Activated CD4-positive, alpha-beta T cell treated with anti-CD3 and anti-CD28 coated beads, Interleukin-2, amount 10 ng/mL, durations not matched to agents 7 days and 5 days (primary cell): ENCODE data around the gene RNF38. TPM values are rescaled to one million over a fixed set of nuclear protein-coding genes. Genes with fewer than 3 reads are reported as not detected.
A peak's percentile ranks its signal among the peaks of the same experiment; 100 is the strongest.
"Not testable (repeated sequence)": the region's sequence is repeated elsewhere in the genome, so short reads cannot be mapped to it uniquely, and the experiment has no call there.

Source experiments
- CTCF ChIA-PET: fragments of 350-600 bp; sonication (Branson Sonifier 250); formaldehyde crosslinking; loops from one replicate; lab custom pipeline; 2021; ENCODE audit warnings: antibody characterized with exemption; lab: Charles Lee
- POLR2A ChIA-PET: fragments of 350-600 bp; sonication (Branson Sonifier 250); formaldehyde crosslinking; loops from one replicate; lab custom pipeline; 2021; ENCODE audit warnings: antibody characterized with exemption; lab: Charles Lee
- DNase-seq: peaks from one replicate; pipeline ENCODE4 v3.0.0-alpha.2; 2020
- H3K27ac Mint-ChIP-seq: one replicate; pipeline ENCODE4 v1.8.0; 2021; ENCODE audit warnings: mild to moderate bottlenecking, moderate library complexity, mixed read lengths
- H3K27me3 Mint-ChIP-seq: one replicate; pipeline ENCODE4 v1.8.0; 2021; ENCODE audit warnings: mixed read lengths
- H3K36me3 Mint-ChIP-seq: one replicate; pipeline ENCODE4 v1.8.0; 2021; ENCODE audit warnings: low read depth, mixed read lengths
- H3K4me1 Mint-ChIP-seq: one replicate; pipeline ENCODE4 v1.8.0; 2021; ENCODE audit warnings: mixed read lengths
- H3K4me3 Mint-ChIP-seq: one replicate; pipeline ENCODE4 v1.8.0; 2021; ENCODE audit warnings: mild to moderate bottlenecking, moderate library complexity, mixed read lengths
- H3K9me3 Mint-ChIP-seq: one replicate; pipeline ENCODE4 v1.8.0; 2021; ENCODE audit warnings: mixed read lengths
- total RNA-seq, 2 experiments: library from RNA; stranded (reverse); gene quantifications; one replicate each; pipeline ENCODE4 v1.2.3, GENCODE V29; 2021

The RNF38 gene
- total RNA-seq, 2 experiments from 2014 or later, result 37.6 to 45.1 TPM

- ChIA-PET CTCF (interaction anchor here (0.7 to 1.1 kb wide), 2 partner anchors 16 to 373 kb away, joined by 3 read pairs; no protein-coding TSS in a partner anchor), POLR2A (no interaction called here)
- H3K27me3 Mint-ChIP-seq, result no peaks in the 10 kb centered on the region
- no peaks in the 10 kb centered on the region for H3K36me3 Mint-ChIP-seq
- peaks cover 1% of the 10 kb centered on the region for H3K4me1 Mint-ChIP-seq
- H3K9me3 Mint-ChIP-seq, result peaks cover 3% of the 10 kb centered on the region
- H3K27ac Mint-ChIP-seq, result no peak overlapping the region
- DNase-seq, result no peak
- no peak overlapping the region for H3K4me3 Mint-ChIP-seq
Observed at GRCh38 chr9:36322462-36322861, 77.6 kb downstream of the RNF38 start.

- H3K27ac Mint-ChIP-seq, H3K9me3 Mint-ChIP-seq, POLR2A ChIA-PET, H3K4me1 Mint-ChIP-seq, H3K27me3 Mint-ChIP-seq, DNase-seq, H3K4me3 Mint-ChIP-seq, H3K36me3 Mint-ChIP-seq: not testable (repeated sequence)
- CTCF ChIA-PET, result interaction anchor here (1.1 kb wide), 1 partner anchor 15 kb away, joined by 3 read pairs; no protein-coding TSS in a partner anchor
Observed at GRCh38 chr9:36321903-36322302, 78.2 kb downstream of the RNF38 start.

GRCh38 chr9:36320466-36320865 lies 79.6 kb downstream of the RNF38 start:
- peaks cover 3% of the 10 kb centered on the region for H3K9me3 Mint-ChIP-seq
- H3K4me3 Mint-ChIP-seq, result no peak overlapping the region
- peaks cover 2% of the 10 kb centered on the region for H3K27me3 Mint-ChIP-seq
- H3K4me1 Mint-ChIP-seq, result no peaks in the 10 kb centered on the region
- H3K27ac Mint-ChIP-seq, result no peak overlapping the region
- no peaks in the 10 kb centered on the region for H3K36me3 Mint-ChIP-seq
- ChIA-PET CTCF (interaction anchor here (1.5 kb wide), 1 partner anchor 19 kb away, joined by 3 read pairs; no protein-coding TSS in a partner anchor), POLR2A (no interaction called here)
- DNase-seq, result no peak

- no peak overlapping the region for H3K4me3 Mint-ChIP-seq
- ChIA-PET CTCF (interaction anchor here (1.5 to 1.6 kb wide), 2 partner anchors 9 to 19 kb away, joined by 3 to 7 read pairs; no protein-coding TSS in a partner anchor), POLR2A (no interaction called here)
- peaks cover 4% of the 10 kb centered on the region for H3K27me3 Mint-ChIP-seq
- no peak overlapping the region for H3K27ac Mint-ChIP-seq
- H3K4me1 Mint-ChIP-seq, result no peaks in the 10 kb centered on the region
- DNase-seq, result no peak
- no peaks in the 10 kb centered on the region for H3K36me3 Mint-ChIP-seq
- peaks cover 3% of the 10 kb centered on the region for H3K9me3 Mint-ChIP-seq
Observed at GRCh38 chr9:36319806-36320205, 80.3 kb downstream of the RNF38 start.

- no peaks in the 10 kb centered on the region for H3K36me3 Mint-ChIP-seq
- H3K9me3 Mint-ChIP-seq, result peaks cover 3% of the 10 kb centered on the region
- H3K27me3 Mint-ChIP-seq, result peaks cover 4% of the 10 kb centered on the region
- H3K4me1 Mint-ChIP-seq, result no peaks in the 10 kb centered on the region
- CTCF ChIA-PET, result interaction anchor here (0.6 to 1.6 kb wide), 5 partner anchors 9 to 203 kb away, joined by 3 to 7 read pairs (median 3); no protein-coding TSS in a partner anchor
- POLR2A ChIA-PET, result interaction anchor here (0.6 kb wide), 1 partner anchor 18 kb away, joined by 4 read pairs; no protein-coding TSS in a partner anchor
- no peak overlapping the region for H3K27ac Mint-ChIP-seq
- no peak for DNase-seq
- no peak overlapping the region for H3K4me3 Mint-ChIP-seq
Observed at GRCh38 chr9:36319183-36319582, 80.9 kb downstream of the RNF38 start.

GRCh38 chr9:36318212-36318802 lies 81.8 kb downstream of the RNF38 start:
- peaks cover 4% of the 10 kb centered on the region for H3K27me3 Mint-ChIP-seq
- ChIA-PET POLR2A (interaction anchor here (0.6 kb wide), 1 partner anchor 164 kb away, joined by 3 read pairs; no protein-coding TSS in a partner anchor), CTCF (interaction anchor here (0.6 to 1.6 kb wide), 6 partner anchors 10 to 198 kb away, joined by 3 to 7 read pairs (median 4); no protein-coding TSS in a partner anchor)
- no peaks in the 10 kb centered on the region for H3K36me3 Mint-ChIP-seq
- no peaks in the 10 kb centered on the region for H3K4me1 Mint-ChIP-seq
- peaks cover 3% of the 10 kb centered on the region for H3K9me3 Mint-ChIP-seq
- DNase-seq, result no peak
- H3K4me3 Mint-ChIP-seq, result no peak overlapping the region
- no peak overlapping the region for H3K27ac Mint-ChIP-seq

GRCh38 chr9:36317766-36318165 lies 82.3 kb downstream of the RNF38 start:
- no peak overlapping the region for H3K4me3 Mint-ChIP-seq
- peaks cover 3% of the 10 kb centered on the region for H3K9me3 Mint-ChIP-seq
- H3K27ac Mint-ChIP-seq, result no peak overlapping the region
- no peaks in the 10 kb centered on the region for H3K36me3 Mint-ChIP-seq
- no peak for DNase-seq
- CTCF ChIA-PET, result interaction anchor here (1.0 to 1.3 kb wide), 4 partner anchors 11 to 150 kb away, joined by 4 to 5 read pairs (median 4); no protein-coding TSS in a partner anchor
- peaks cover 4% of the 10 kb centered on the region for H3K27me3 Mint-ChIP-seq
- POLR2A ChIA-PET, result interaction anchor here (0.6 kb wide), 1 partner anchor 164 kb away, joined by 3 read pairs; no protein-coding TSS in a partner anchor
- H3K4me1 Mint-ChIP-seq, result no peaks in the 10 kb centered on the region

GRCh38 chr9:36316611-36317317 lies 83.3 kb downstream of the RNF38 start:
- POLR2A ChIA-PET, result interaction anchor here (0.7 kb wide), 1 partner anchor 49 kb away, joined by 4 read pairs; no protein-coding TSS in a partner anchor

GRCh38 chr9:36316049-36316448 lies 84.0 kb downstream of the RNF38 start:
- Mint-ChIP-seq H3K36me3 (no peaks in the 10 kb centered on the region), H3K27me3 (peaks cover 4% of the 10 kb centered on the region), H3K27ac (no peak overlapping the region), H3K4me3 (no peak overlapping the region), H3K4me1 (no peaks in the 10 kb centered on the region), H3K9me3 (no peaks in the 10 kb centered on the region)
- no peak for DNase-seq
- CTCF ChIA-PET, result interaction anchor here (0.7 kb wide), 1 partner anchor 1056 kb away, joined by 3 read pairs; no protein-coding TSS in a partner anchor
- POLR2A ChIA-PET, result no interaction called here

More at GRCh38 chr9:36316611-36317317, 83.3 kb downstream of the RNF38 start:
- Mint-ChIP-seq H3K27ac (no peak overlapping the region), H3K27me3 (peaks cover 4% of the 10 kb centered on the region), H3K9me3 (peaks cover under 1% of the 10 kb centered on the region), H3K4me3 (no peak overlapping the region), H3K36me3 (no peaks in the 10 kb centered on the region), H3K4me1 (no peaks in the 10 kb centered on the region)
- CTCF ChIA-PET, result interaction anchor here (0.7 to 1.3 kb wide), 3 partner anchors 10 to 1056 kb away, joined by 3 to 5 read pairs (median 4); no protein-coding TSS in a partner anchor
- DNase-seq, result no peak

- Mint-ChIP-seq H3K4me1 (no peaks in the 10 kb centered on the region), H3K4me3 (no peak overlapping the region), H3K36me3 (no peaks in the 10 kb centered on the region), H3K27me3 (peaks cover 4% of the 10 kb centered on the region), H3K9me3 (no peaks in the 10 kb centered on the region), H3K27ac (no peak overlapping the region)
- CTCF ChIA-PET, result interaction anchor here (1.7 to 2.0 kb wide), 2 partner anchors 13 to 50 kb away, joined by 4 to 5 read pairs; no protein-coding TSS in a partner anchor
- DNase-seq, result no peak
- POLR2A ChIA-PET, result no interaction called here
Observed at GRCh38 chr9:36315283-36315682, 84.8 kb downstream of the RNF38 start.

- Mint-ChIP-seq H3K36me3 (no peaks in the 10 kb centered on the region), H3K4me1 (no peaks in the 10 kb centered on the region), H3K27ac (no peak overlapping the region), H3K27me3 (peaks cover 4% of the 10 kb centered on the region), H3K4me3 (no peak overlapping the region), H3K9me3 (no peaks in the 10 kb centered on the region)
- ChIA-PET CTCF (interaction anchor here (1.7 to 2.0 kb wide), 2 partner anchors 14 to 50 kb away, joined by 4 to 5 read pairs; no protein-coding TSS in a partner anchor), POLR2A (no interaction called here)
- no peak for DNase-seq
Observed at GRCh38 chr9:36314740-36315139, 85.3 kb downstream of the RNF38 start.

- peaks cover 3% of the 10 kb centered on the region for H3K36me3 Mint-ChIP-seq
- CTCF ChIA-PET, result interaction anchor here (0.6 to 1.1 kb wide), 5 partner anchors 10 to 1393 kb away, joined by 3 to 4 read pairs (median 3); no protein-coding TSS in a partner anchor
- POLR2A ChIA-PET, result interaction anchor here (0.7 kb wide), 1 partner anchor 235 kb away, joined by 4 read pairs; no protein-coding TSS in a partner anchor
- H3K4me3 Mint-ChIP-seq, result no peak overlapping the region
- peaks cover 13% of the 10 kb centered on the region for H3K4me1 Mint-ChIP-seq
- H3K27ac Mint-ChIP-seq, result peak overlapping the region; percentile 56
- DNase-seq, result no peak
- no peaks in the 10 kb centered on the region for H3K9me3 Mint-ChIP-seq
- no peaks in the 10 kb centered on the region for H3K27me3 Mint-ChIP-seq
Observed at GRCh38 chr9:36306471-36307306, 93.4 kb downstream of the RNF38 start.
